H9 (cell line): ENCODE data around the gene WSB1. TPM values are rescaled to one million over a fixed set of nuclear protein-coding genes. Genes with fewer than 3 reads are reported as not detected.
"Not testable (repeated sequence)": the region's sequence is repeated elsewhere in the genome, so short reads cannot be mapped to it uniquely, and the experiment has no call there.

Experiments
- DNase-seq: peaks from one replicate; pipeline ENCODE4 v3.0.0-alpha.2; 2017
- H2AFZ ChIP-seq: one replicate; pipeline ENCODE4 v1.6.1; 2013; ENCODE audit warnings: mild to moderate bottlenecking, low read length, control low read depth, moderate library complexity
- H2AK5ac ChIP-seq: 2 replicates; pipeline ENCODE4 v1.6.1; 2013; ENCODE audit warnings: low read length, control low read depth, mixed read lengths; ENCODE audit not compliant: insufficient read length
- H2BK120ac ChIP-seq: one replicate; pipeline ENCODE4 v1.6.1; 2013; ENCODE audit warnings: low read depth, mild to moderate bottlenecking, low read length, control low read depth, inconsistent platforms; ENCODE audit not compliant: poor library complexity, severe bottlenecking
- H2BK12ac ChIP-seq: 2 replicates; pipeline ENCODE4 v1.6.1; 2013; ENCODE audit warnings: low read length, control low read depth, mixed read lengths, low read depth; ENCODE audit not compliant: insufficient read length
- H2BK15ac ChIP-seq: 2 replicates; pipeline ENCODE4 v1.6.1; 2013; ENCODE audit warnings: low read depth, low read length, control low read depth
- H2BK20ac ChIP-seq: one replicate; pipeline ENCODE4 v1.6.1; 2013; ENCODE audit warnings: low read depth, mild to moderate bottlenecking, low read length, control low read depth, inconsistent platforms; ENCODE audit not compliant: poor library complexity, severe bottlenecking
- H2BK5ac ChIP-seq: 2 replicates; pipeline ENCODE4 v1.6.1; 2013; ENCODE audit warnings: low read length, control low read depth, mixed read lengths; ENCODE audit not compliant: insufficient read length
- H3K14ac ChIP-seq: 2 replicates; pipeline ENCODE4 v1.6.1; 2013; ENCODE audit warnings: low read length, control low read depth; ENCODE audit not compliant: insufficient read depth
- H3K18ac ChIP-seq: 2 replicates; pipeline ENCODE4 v1.6.1; 2013; ENCODE audit warnings: low read depth, mild to moderate bottlenecking, mixed read lengths, low read length, control low read depth; ENCODE audit not compliant: insufficient read length
- H3K23ac ChIP-seq: 2 replicates; pipeline ENCODE4 v1.6.1; 2013; ENCODE audit warnings: low read length, control low read depth, mixed read lengths, low read depth; ENCODE audit not compliant: insufficient read length
- H3K23me2 ChIP-seq: 2 replicates; pipeline ENCODE4 v1.6.1; 2013; ENCODE audit warnings: low read depth, mild to moderate bottlenecking, mixed read lengths, low read length, control low read depth; ENCODE audit not compliant: insufficient read length, poor library complexity, severe bottlenecking
- H3K27ac ChIP-seq: 2 replicates; pipeline ENCODE4 v1.5.1; 2013; ENCODE audit warnings: low read length, control low read depth, mixed read lengths, low read depth; ENCODE audit not compliant: insufficient read length
- H3K27me3 ChIP-seq: 2 replicates; pipeline ENCODE4 v1.6.1; 2013; ENCODE audit warnings: low read length, control low read depth, inconsistent platforms; ENCODE audit not compliant: insufficient read depth
- H3K4ac ChIP-seq: 2 replicates; pipeline ENCODE4 v1.6.1; 2013; ENCODE audit warnings: low read depth, mild to moderate bottlenecking, control low read depth, inconsistent platforms, low read length, moderate library complexity
- H3K4me1 ChIP-seq: 2 replicates; pipeline ENCODE4 v1.6.1; 2013; ENCODE audit warnings: low read length, control low read depth, inconsistent platforms; ENCODE audit not compliant: insufficient read depth
- H3K4me2 ChIP-seq: 2 replicates; pipeline ENCODE4 v1.6.1; 2013; ENCODE audit warnings: low read length, control low read depth, mixed read lengths; ENCODE audit not compliant: insufficient read length, insufficient read depth
- H3K56ac ChIP-seq: 2 replicates; pipeline ENCODE4 v1.6.1; 2013; ENCODE audit warnings: low read depth, mild to moderate bottlenecking, mixed read lengths, low read length, control low read depth; ENCODE audit not compliant: insufficient read length
- H3K79me1 ChIP-seq: 2 replicates; pipeline ENCODE4 v1.6.1; 2013; ENCODE audit warnings: low read depth, mild to moderate bottlenecking, moderate library complexity, low read length, control low read depth, inconsistent platforms; ENCODE audit not compliant: insufficient read depth, poor library complexity, severe bottlenecking
- H3K79me2 ChIP-seq: 2 replicates; pipeline ENCODE4 v1.6.1; 2013; ENCODE audit warnings: low read length, control low read depth, inconsistent platforms; ENCODE audit not compliant: insufficient read depth
- H3K9ac ChIP-seq: 2 replicates; pipeline ENCODE4 v1.6.1; 2013; ENCODE audit warnings: low read length, control low read depth, mixed read lengths; ENCODE audit not compliant: insufficient read length; ENCODE audit errors: extremely low read depth
- H3K9me3 ChIP-seq: one replicate; pipeline ENCODE4 v1.6.1; 2013; ENCODE audit warnings: low read depth, low read length, inconsistent platforms; ENCODE audit not compliant: control insufficient read depth
- H3T11ph ChIP-seq: one replicate; pipeline ENCODE4 v1.6.1; 2013; ENCODE audit warnings: mild to moderate bottlenecking, low read length, control low read depth, inconsistent platforms
- H4K20me1 ChIP-seq: one replicate; pipeline ENCODE4 v1.6.1; 2013; ENCODE audit not compliant: control insufficient read depth, insufficient read length, insufficient read depth
- H4K5ac ChIP-seq: 2 replicates; pipeline ENCODE4 v1.6.1; 2013; ENCODE audit warnings: low read depth, mild to moderate bottlenecking, mixed read lengths, low read length, control low read depth; ENCODE audit not compliant: insufficient read length
- H4K8ac ChIP-seq: replicated peaks from 2 replicates; pipeline ENCODE4 v1.6.1; 2013; ENCODE audit warnings: low read length, control low read depth, mixed read lengths, low read depth; ENCODE audit not compliant: insufficient read length
- H4K91ac ChIP-seq: 2 replicates; pipeline ENCODE4 v1.6.1; 2013; ENCODE audit warnings: low read depth, mild to moderate bottlenecking, moderate library complexity, mixed read lengths, low read length, control low read depth; ENCODE audit not compliant: insufficient read length
- H3K27ac Mint-ChIP-seq, 3 experiments: 2 replicates in 2 of 3; 3 replicates in 1 of 3; pipeline ENCODE4 v1.8.0; 2020 to 2021; ENCODE audit warnings: mixed read lengths in 3 of 3, mild to moderate bottlenecking in 1 of 3, moderate library complexity in 1 of 3
- H3K27me3 Mint-ChIP-seq: 2 replicates; pipeline ENCODE4 v1.8.0; 2021; ENCODE audit warnings: low read depth, mild to moderate bottlenecking, moderate library complexity, mixed read lengths
- H3K36me3 Mint-ChIP-seq, 3 experiments: 2 replicates in 2 of 3; 3 replicates in 1 of 3; pipeline ENCODE4 v1.8.0; 2020 to 2021; ENCODE audit warnings: low read depth in 3 of 3, mixed read lengths in 3 of 3; ENCODE audit not compliant: insufficient read depth in 1 of 3
- H3K4me1 Mint-ChIP-seq, 2 experiments: 2 replicates each; pipeline ENCODE4 v1.8.0; 2020; ENCODE audit warnings: mixed read lengths in 2 of 2
- H3K4me3 Mint-ChIP-seq, 2 experiments: 2 replicates in 1 of 2; 3 replicates in 1 of 2; pipeline ENCODE4 v1.8.0; 2020 to 2021; ENCODE audit warnings: mild to moderate bottlenecking in 2 of 2, mixed read lengths in 2 of 2, moderate library complexity in 1 of 2
- H3K9me3 Mint-ChIP-seq, 2 experiments: 2 replicates in 1 of 2; 3 replicates in 1 of 2; pipeline ENCODE4 v1.8.0; 2020; ENCODE audit warnings: mild to moderate bottlenecking in 2 of 2, mixed read lengths in 2 of 2, moderate library complexity in 1 of 2
- WGBS: extraction: QIAGEN DNeasy Blood & Tissue Kit; methylation state at CpG from one replicate; pipeline ENCODE4 v1.1.7; 2013; ENCODE audit warnings: missing lambda C conversion rate, low lambda C conversion rate, mixed read lengths; ENCODE audit not compliant: insufficient read length; ENCODE audit errors: extremely low coverage; 5-methylcytosine and 5-hydroxymethylcytosine counted together
- total RNA-seq: library from RNA; stranded (reverse); gene quantifications from 2 replicates; pipeline ENCODE4 v1.2.1, GENCODE V29; 2021

Gene WSB1
- total RNA-seq, 1 experiment from 2014 or later = 187 TPM

- no CpG with 5 or more reads among the region's 4 CpGs for WGBS
- not testable (repeated sequence) for H2AFZ ChIP-seq, H3K4me3 Mint-ChIP-seq, H3K14ac ChIP-seq, H2BK120ac ChIP-seq, H4K8ac ChIP-seq, H3K56ac ChIP-seq, H3K79me2 ChIP-seq, H4K91ac ChIP-seq, H3K23me2 ChIP-seq, H2BK5ac ChIP-seq, H2BK20ac ChIP-seq, H2BK15ac ChIP-seq, H3K4me2 ChIP-seq, H3K4me1 ChIP-seq, H2BK12ac ChIP-seq, H2AK5ac ChIP-seq, H3K9me3 ChIP-seq, H3K23ac ChIP-seq, H3K9me3 Mint-ChIP-seq, DNase-seq, H3K27ac Mint-ChIP-seq, H3K79me1 ChIP-seq, H3T11ph ChIP-seq, H3K9ac ChIP-seq, H3K27ac ChIP-seq, H3K4ac ChIP-seq, H4K5ac ChIP-seq, H3K36me3 Mint-ChIP-seq, H3K18ac ChIP-seq, H3K27me3 ChIP-seq, H3K4me1 Mint-ChIP-seq, H4K20me1 ChIP-seq
- H3K27me3 Mint-ChIP-seq = peaks cover 22% of the 10 kb centered on the region
These were observed 39.1 kb upstream of the WSB1 start for GRCh38 chr17:27254802-27255201.
